Neuronal stem cell (in vitro differentiated cells): ENCODE measurements around the gene HGD.

ENCODE experiments used
- DNase-seq: peaks from one replicate; pipeline ENCODE4 v3.0.0-alpha.2; 2013; ENCODE audit warnings: low spot score
- H2AFZ ChIP-seq: one replicate; pipeline ENCODE4 v1.6.1; 2013; ENCODE audit warnings: mild to moderate bottlenecking, low read length, inconsistent platforms
- H2AK5ac ChIP-seq: 2 replicates; pipeline ENCODE4 v1.6.1; 2013; ENCODE audit warnings: low read depth, mild to moderate bottlenecking, inconsistent platforms, low read length, moderate library complexity, mixed read lengths
- H2BK120ac ChIP-seq: 2 replicates; pipeline ENCODE4 v1.6.1; 2013; ENCODE audit warnings: low read depth, mild to moderate bottlenecking, inconsistent platforms, low read length, moderate library complexity, mixed read lengths
- H2BK12ac ChIP-seq: one replicate; pipeline ENCODE4 v1.6.1; 2013; ENCODE audit warnings: low read length, inconsistent platforms
- H2BK15ac ChIP-seq: 2 replicates; pipeline ENCODE4 v1.6.1; 2013; ENCODE audit warnings: mild to moderate bottlenecking, low read length, inconsistent platforms, mixed read lengths
- H2BK5ac ChIP-seq: one replicate; pipeline ENCODE4 v1.6.1; 2013; ENCODE audit warnings: inconsistent platforms, mild to moderate bottlenecking, low read length, moderate library complexity
- H3K14ac ChIP-seq: one replicate; pipeline ENCODE4 v1.6.1; 2013; ENCODE audit warnings: low read length, inconsistent platforms
- H3K18ac ChIP-seq: 2 replicates; pipeline ENCODE4 v1.6.1; 2013; ENCODE audit warnings: low read length, inconsistent platforms
- H3K23ac ChIP-seq: 2 replicates; pipeline ENCODE4 v1.6.1; 2013; ENCODE audit warnings: low read depth, mild to moderate bottlenecking, mixed read lengths, low read length, inconsistent platforms; ENCODE audit not compliant: poor library complexity
- H3K27ac ChIP-seq: replicated peaks from 3 replicates; pipeline ENCODE4 v1.5.1; 2013; ENCODE audit warnings: low read length, inconsistent platforms
- H3K27me3 ChIP-seq, 3 experiments: 2 replicates each; pipeline ENCODE4 v1.6.1; 2013; ENCODE audit warnings: low read length in 3 of 3, mild to moderate bottlenecking in 2 of 3, inconsistent platforms in 1 of 3, low read depth in 1 of 3, mixed read lengths in 1 of 3, moderate library complexity in 1 of 3; ENCODE audit not compliant: control insufficient read depth in 3 of 3, insufficient read depth in 3 of 3
- H3K36me3 ChIP-seq, 2 donors: replicated peaks in 1 of 2; 2 replicates each; pipeline ENCODE4 v1.6.1; 2013; ENCODE audit warnings: low read length in 2 of 2; ENCODE audit not compliant: control insufficient read depth in 2 of 2, insufficient read depth in 2 of 2
- H3K4ac ChIP-seq: 2 replicates; pipeline ENCODE4 v1.6.1; 2013; ENCODE audit warnings: inconsistent platforms, mild to moderate bottlenecking, low read length, moderate library complexity
- H3K4me1 ChIP-seq, 2 donors: 1 replicate in 1 of 2; 2 replicates in 1 of 2; pipeline ENCODE4 v1.6.1; 2013; ENCODE audit warnings: low read length in 2 of 2, low read depth in 1 of 2; ENCODE audit not compliant: control insufficient read depth in 2 of 2, insufficient read depth in 1 of 2
- H3K4me2 ChIP-seq: one replicate; pipeline ENCODE4 v1.6.1; 2013; ENCODE audit warnings: mild to moderate bottlenecking, low read length, inconsistent platforms; ENCODE audit not compliant: insufficient read depth, poor library complexity, severe bottlenecking
- H3K4me3 ChIP-seq, 2 donors: 2 replicates each; pipeline ENCODE4 v1.5.1; 2013; ENCODE audit warnings: low read length in 2 of 2, mild to moderate bottlenecking in 2 of 2, inconsistent platforms in 1 of 2, moderate library complexity in 1 of 2
- H3K79me1 ChIP-seq: one replicate; pipeline ENCODE4 v1.6.1; 2013; ENCODE audit warnings: low read depth, mild to moderate bottlenecking, inconsistent platforms, low read length, moderate library complexity
- H3K9ac ChIP-seq: one replicate; pipeline ENCODE4 v1.6.1; 2013; ENCODE audit warnings: mild to moderate bottlenecking, low read depth, low read length, inconsistent platforms; ENCODE audit not compliant: poor library complexity
- H3K9me3 ChIP-seq, 2 donors: replicated peaks in 1 of 2; 2 replicates each; pipeline versions ENCODE3 to v1.6.1; 2013; ENCODE audit warnings: low read length in 2 of 2, mild to moderate bottlenecking in 2 of 2, inconsistent platforms in 1 of 2, low read depth in 1 of 2, mixed read lengths in 1 of 2, moderate library complexity in 1 of 2; ENCODE audit not compliant: control insufficient read depth in 2 of 2, insufficient read depth in 1 of 2
- H4K8ac ChIP-seq: one replicate; pipeline ENCODE4 v1.6.1; 2013; ENCODE audit warnings: low read depth, mild to moderate bottlenecking, inconsistent platforms, low read length, moderate library complexity
- H4K91ac ChIP-seq: one replicate; pipeline ENCODE4 v1.6.1; 2013; ENCODE audit warnings: low read length, low read depth, mild to moderate bottlenecking, inconsistent platforms; ENCODE audit not compliant: poor library complexity
- WGBS, 2 donors: extraction: QIAGEN DNeasy Blood & Tissue Kit; methylation state at CpG; one replicate each; pipeline ENCODE4 v1.1.7; 2013; ENCODE audit warnings: missing lambda C conversion rate in 2 of 2, mixed read lengths in 1 of 2; ENCODE audit not compliant: insufficient read length in 2 of 2, insufficient replicate concordance in 1 of 2; ENCODE audit errors: extremely low coverage in 2 of 2; 5-methylcytosine and 5-hydroxymethylcytosine counted together

HGD gene

GRCh38 chr3:120661106-120661905, 20.7 kb downstream of the HGD start:
- Histone ChIP-seq H3K14ac (no peak overlapping the region), H3K36me3 (no peaks in the 10 kb centered on the region), H3K18ac (no peak overlapping the region), H2BK5ac (no peak overlapping the region), H3K9ac (no peak overlapping the region), H3K9me3 (peaks cover 0 to 8% of the 10 kb centered on the region in 2 donors), H3K27me3 (no peaks in the 10 kb centered on the region), H2BK12ac (no peak overlapping the region), H4K8ac (no peak overlapping the region), H4K91ac (no peak overlapping the region), H2BK120ac (no peak overlapping the region), H3K23ac (no peak overlapping the region), H3K4me2 (no peak overlapping the region), H3K4me1 (no peaks in the 10 kb centered on the region), H2AFZ (no peak overlapping the region), H2BK15ac (no peak overlapping the region), H3K79me1 (no peaks in the 10 kb centered on the region), H2AK5ac (no peak overlapping the region), H3K4ac (no peak overlapping the region), H3K4me3 (no peak overlapping the region), H3K27ac (no peak overlapping the region)
- no CpG with 5 or more reads among the region's 2 CpGs for WGBS, 2 donors
- DNase-seq = no peak

- Histone ChIP-seq H3K36me3 (no peaks in the 10 kb centered on the region), H3K79me1 (no peaks in the 10 kb centered on the region)
These were observed 22.2 kb downstream of the HGD start for GRCh38 chr3:120659834-120660233.

GRCh38 chr3:120659285-120659684, 22.8 kb downstream of the HGD start:
- Histone ChIP-seq H3K9ac (no peak overlapping the region), H3K27ac (no peak overlapping the region), H2BK15ac (no peak overlapping the region), H3K9me3 (peaks cover 0 to 8% of the 10 kb centered on the region in 2 donors), H3K14ac (no peak overlapping the region), H4K91ac (no peak overlapping the region), H3K4me3 (no peak overlapping the region), H3K27me3 (no peaks in the 10 kb centered on the region), H3K36me3 (no peaks in the 10 kb centered on the region), H2BK12ac (no peak overlapping the region), H3K23ac (no peak overlapping the region), H2BK120ac (no peak overlapping the region), H2AFZ (no peak overlapping the region), H2AK5ac (no peak overlapping the region), H3K4me2 (no peak overlapping the region), H3K4ac (no peak overlapping the region), H3K18ac (no peak overlapping the region), H4K8ac (no peak overlapping the region), H2BK5ac (no peak overlapping the region), H3K79me1 (no peaks in the 10 kb centered on the region), H3K4me1 (no peaks in the 10 kb centered on the region)
- no peak for DNase-seq
- no CpG with 5 or more reads among the region's 1 CpG for WGBS, 2 donors

More at GRCh38 chr3:120659834-120660233, 22.2 kb downstream of the HGD start:
- no peaks in the 10 kb centered on the region for H3K27me3 ChIP-seq
- H2AK5ac ChIP-seq = no peak overlapping the region
- no peak overlapping the region for H2BK15ac ChIP-seq
- no peak overlapping the region for H3K4me3 ChIP-seq
- no peak overlapping the region for H2BK120ac ChIP-seq
- peaks cover 0 to 8% of the 10 kb centered on the region in 2 donors for H3K9me3 ChIP-seq
- no peak overlapping the region for H2AFZ ChIP-seq
- H2BK12ac ChIP-seq = no peak overlapping the region
- no peaks in the 10 kb centered on the region for H3K4me1 ChIP-seq
- H3K9ac ChIP-seq = no peak overlapping the region
- H2BK5ac ChIP-seq = no peak overlapping the region
- H3K4me2 ChIP-seq = no peak overlapping the region
- no peak overlapping the region for H4K91ac ChIP-seq
- no peak overlapping the region for H4K8ac ChIP-seq
- DNase-seq = no peak
- H3K14ac ChIP-seq = no peak overlapping the region
- H3K18ac ChIP-seq = no peak overlapping the region
- WGBS, 2 donors = no CpG with 5 or more reads among the region's 2 CpGs
- H3K23ac ChIP-seq = no peak overlapping the region
- H3K27ac ChIP-seq = no peak overlapping the region
- no peak overlapping the region for H3K4ac ChIP-seq

- no peak overlapping the region for H2BK120ac ChIP-seq
- H3K79me1 ChIP-seq = no peaks in the 10 kb centered on the region
- no peak overlapping the region for H3K9ac ChIP-seq
- no peak overlapping the region for H2BK15ac ChIP-seq
- H4K8ac ChIP-seq = no peak overlapping the region
- H2BK5ac ChIP-seq = no peak overlapping the region
- no peak overlapping the region for H3K18ac ChIP-seq
- no peak overlapping the region for H3K4me3 ChIP-seq
- WGBS, 2 donors = no CpG with 5 or more reads among the region's 5 CpGs
- no peak for DNase-seq
- H2AK5ac ChIP-seq = no peak overlapping the region
- no peak overlapping the region for H3K27ac ChIP-seq
- H3K9me3 ChIP-seq = no peaks in the 10 kb centered on the region
- H2BK12ac ChIP-seq = no peak overlapping the region
- H3K14ac ChIP-seq = no peak overlapping the region
- H3K4ac ChIP-seq = no peak overlapping the region
- H2AFZ ChIP-seq = no peak overlapping the region
- H3K23ac ChIP-seq = peak overlapping the region; percentile 76
- H3K4me1 ChIP-seq = no peaks in the 10 kb centered on the region
- H3K27me3 ChIP-seq = no peaks in the 10 kb centered on the region
- H3K4me2 ChIP-seq = no peak overlapping the region
- no peaks in the 10 kb centered on the region for H3K36me3 ChIP-seq
- no peak overlapping the region for H4K91ac ChIP-seq
These were observed 29.0 kb downstream of the HGD start for GRCh38 chr3:120652896-120653545.
